Peyer's patch (tissue), 4 donors: ENCODE data around the gene RNF149.

ENCODE experiments used
- POLR2A ChIP-seq, 2 donors: fragments of 450-650 bp; IDR thresholded peaks; one replicate each; pipeline ENCODE4 v1.5.1; 2017; ENCODE audit warnings: antibody characterized with exemption in 2 of 2, mild to moderate bottlenecking in 2 of 2, moderate library complexity in 2 of 2
- TF ChIP-seq, protein P1 (sequence below), 6 experiments: fragments of 450-650 bp in 4 of 6; fragments of 200-600 bp in 2 of 6; sonication (generic) in 1 of 6; IDR thresholded peaks; one replicate each; pipeline ENCODE4 v1.5.1; 2017 to 2019; ENCODE audit warnings: antibody characterized with exemption in 6 of 6, mild to moderate bottlenecking in 3 of 6, moderate library complexity in 1 of 6

DNA sequence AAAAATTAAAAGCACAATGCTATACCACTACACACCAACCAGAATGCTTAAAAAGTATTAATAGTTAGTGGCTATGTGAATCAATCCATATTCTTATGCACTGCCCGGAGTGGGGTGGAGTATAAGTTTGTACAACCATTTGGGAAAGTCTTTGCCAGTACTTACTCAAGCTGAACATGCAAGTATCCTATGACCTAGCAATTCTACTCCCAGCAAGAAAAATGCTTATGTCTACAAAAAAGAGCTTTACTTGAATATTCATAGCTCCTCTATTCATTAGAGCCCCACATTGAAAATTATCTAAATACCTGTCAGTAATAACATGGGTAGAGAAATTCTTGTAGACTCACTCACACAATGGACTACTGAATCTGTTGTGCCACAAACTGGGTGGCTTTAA lies 77.3 kb downstream of the RNF149 start:
- TF ChIP-seq, protein P1, sequence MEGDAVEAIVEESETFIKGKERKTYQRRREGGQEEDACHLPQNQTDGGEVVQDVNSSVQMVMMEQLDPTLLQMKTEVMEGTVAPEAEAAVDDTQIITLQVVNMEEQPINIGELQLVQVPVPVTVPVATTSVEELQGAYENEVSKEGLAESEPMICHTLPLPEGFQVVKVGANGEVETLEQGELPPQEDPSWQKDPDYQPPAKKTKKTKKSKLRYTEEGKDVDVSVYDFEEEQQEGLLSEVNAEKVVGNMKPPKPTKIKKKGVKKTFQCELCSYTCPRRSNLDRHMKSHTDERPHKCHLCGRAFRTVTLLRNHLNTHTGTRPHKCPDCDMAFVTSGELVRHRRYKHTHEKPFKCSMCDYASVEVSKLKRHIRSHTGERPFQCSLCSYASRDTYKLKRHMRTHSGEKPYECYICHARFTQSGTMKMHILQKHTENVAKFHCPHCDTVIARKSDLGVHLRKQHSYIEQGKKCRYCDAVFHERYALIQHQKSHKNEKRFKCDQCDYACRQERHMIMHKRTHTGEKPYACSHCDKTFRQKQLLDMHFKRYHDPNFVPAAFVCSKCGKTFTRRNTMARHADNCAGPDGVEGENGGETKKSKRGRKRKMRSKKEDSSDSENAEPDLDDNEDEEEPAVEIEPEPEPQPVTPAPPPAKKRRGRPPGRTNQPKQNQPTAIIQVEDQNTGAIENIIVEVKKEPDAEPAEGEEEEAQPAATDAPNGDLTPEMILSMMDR (IDR thresholded peaks at IDR 0.05), result no peak
- TF ChIP-seq POLR2A (IDR thresholded peaks at IDR 0.05), result no peak
